ENCODE measurements around the gene PIF1.

The PIF1 gene, protein sequence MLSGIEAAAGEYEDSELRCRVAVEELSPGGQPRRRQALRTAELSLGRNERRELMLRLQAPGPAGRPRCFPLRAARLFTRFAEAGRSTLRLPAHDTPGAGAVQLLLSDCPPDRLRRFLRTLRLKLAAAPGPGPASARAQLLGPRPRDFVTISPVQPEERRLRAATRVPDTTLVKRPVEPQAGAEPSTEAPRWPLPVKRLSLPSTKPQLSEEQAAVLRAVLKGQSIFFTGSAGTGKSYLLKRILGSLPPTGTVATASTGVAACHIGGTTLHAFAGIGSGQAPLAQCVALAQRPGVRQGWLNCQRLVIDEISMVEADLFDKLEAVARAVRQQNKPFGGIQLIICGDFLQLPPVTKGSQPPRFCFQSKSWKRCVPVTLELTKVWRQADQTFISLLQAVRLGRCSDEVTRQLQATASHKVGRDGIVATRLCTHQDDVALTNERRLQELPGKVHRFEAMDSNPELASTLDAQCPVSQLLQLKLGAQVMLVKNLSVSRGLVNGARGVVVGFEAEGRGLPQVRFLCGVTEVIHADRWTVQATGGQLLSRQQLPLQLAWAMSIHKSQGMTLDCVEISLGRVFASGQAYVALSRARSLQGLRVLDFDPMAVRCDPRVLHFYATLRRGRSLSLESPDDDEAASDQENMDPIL

DNA sequence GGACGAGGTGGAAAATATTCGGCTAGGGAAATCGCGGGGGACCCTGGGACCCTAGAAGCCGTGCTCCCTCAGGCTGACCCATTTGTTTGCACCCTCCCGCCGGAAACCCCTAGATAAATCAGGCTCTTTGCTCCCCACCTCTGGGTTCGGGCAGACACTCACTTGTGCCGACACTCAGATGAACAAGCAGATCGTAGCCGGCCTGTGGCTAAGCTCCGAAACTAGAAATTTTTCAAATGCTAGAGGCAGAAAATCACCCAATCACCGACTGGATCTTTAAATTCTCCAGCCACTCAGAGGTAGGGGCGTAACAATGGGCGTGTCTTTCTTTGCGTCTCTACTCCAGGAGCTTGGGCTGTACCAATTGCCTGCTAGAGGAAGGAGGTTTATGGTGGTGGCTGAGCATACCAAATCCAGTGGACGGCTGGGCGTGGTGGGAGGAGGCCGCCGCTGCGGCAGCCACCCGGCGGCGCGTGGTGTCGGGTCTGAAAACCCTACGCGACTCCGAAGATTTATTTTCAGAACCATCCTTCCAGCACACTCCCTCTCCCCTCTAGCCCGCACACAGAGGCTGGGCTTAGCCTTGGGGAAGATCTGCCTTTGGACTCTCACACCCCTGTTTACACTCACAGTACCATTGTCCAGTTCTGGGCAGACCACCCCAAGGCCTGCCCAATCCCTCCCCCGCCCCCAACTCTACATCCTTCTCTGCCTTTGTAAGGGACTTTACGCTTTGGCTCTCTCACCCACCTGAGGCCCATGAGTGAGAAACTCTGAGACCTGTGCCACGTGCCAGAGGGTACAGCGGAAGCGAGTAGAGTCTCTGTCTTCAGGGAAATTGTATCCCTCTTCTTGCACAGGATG, at the start of gene PIF1:
Gene PIF1 (minus strand): TSS at position 217 of the 864 bp plus-strand sequence. CDS start 1,312 bp downstream, outside the sequence.
- TF ChIP-seq SUZ12 (IDR thresholded peaks at IDR 0.05; ENCODE audit: extremely low read depth, insufficient read depth, insufficient read length) (no peak), YY1 (IDR thresholded peaks at IDR 0.05; ENCODE audit: insufficient read depth, insufficient read length) (no peak), ZNF274 (IDR thresholded peaks at IDR 0.05; ENCODE audit: low read depth, low read length) (no peak)
- H3K9me3 ChIP-seq (ENCODE audit: insufficient read depth, low read length) = no peaks in the 10 kb centered on the region
- peak within 1 kb of the TSS; percentile 94 for H3K9ac ChIP-seq (ENCODE audit: insufficient read length, low read depth)
- peaks cover 14% of the 10 kb centered on the region for H3K4me1 ChIP-seq (ENCODE audit: insufficient read depth, insufficient read length)
- no peaks in the 10 kb centered on the region for H3K27me3 ChIP-seq (ENCODE audit: insufficient read depth, insufficient read length)
- peak within 1 kb of the TSS; percentile 86 for H3K4me3 ChIP-seq (ENCODE audit: insufficient read length, low read depth)
- H3K36me3 ChIP-seq (ENCODE audit: insufficient read depth, insufficient read length, low read length) = peaks cover 39% of the 10 kb centered on the region
- DNase-seq (ENCODE audit: low read depth, low spot score) = peak; percentile 99

- H3K4me3 ChIP-seq (ENCODE audit: insufficient read length, low read depth) = no peak overlapping the region
- no peaks in the 10 kb centered on the region for H3K9me3 ChIP-seq (ENCODE audit: insufficient read depth, low read length)
- no peaks in the 10 kb centered on the region for H3K27me3 ChIP-seq (ENCODE audit: insufficient read depth, insufficient read length)
- peaks cover 24% of the 10 kb centered on the region for H3K36me3 ChIP-seq (ENCODE audit: insufficient read depth, insufficient read length, low read length)
- no peak for TF ChIP-seq SUZ12 (IDR thresholded peaks at IDR 0.05; ENCODE audit: extremely low read depth, insufficient read depth, insufficient read length)
- TF ChIP-seq ZNF274 (IDR thresholded peaks at IDR 0.05; ENCODE audit: low read depth, low read length) = no peak
- TF ChIP-seq YY1 (IDR thresholded peaks at IDR 0.05; ENCODE audit: insufficient read depth, insufficient read length) = no peak
- H3K9ac ChIP-seq (ENCODE audit: insufficient read length, low read depth) = no peak overlapping the region
- no peak for DNase-seq (ENCODE audit: low read depth, low spot score)
- peaks cover 36% of the 10 kb centered on the region for H3K4me1 ChIP-seq (ENCODE audit: insufficient read depth, insufficient read length)
Observed at GRCh38 chr15:64870353-64870752, 44.9 kb upstream of the PIF1 start.

DNA sequence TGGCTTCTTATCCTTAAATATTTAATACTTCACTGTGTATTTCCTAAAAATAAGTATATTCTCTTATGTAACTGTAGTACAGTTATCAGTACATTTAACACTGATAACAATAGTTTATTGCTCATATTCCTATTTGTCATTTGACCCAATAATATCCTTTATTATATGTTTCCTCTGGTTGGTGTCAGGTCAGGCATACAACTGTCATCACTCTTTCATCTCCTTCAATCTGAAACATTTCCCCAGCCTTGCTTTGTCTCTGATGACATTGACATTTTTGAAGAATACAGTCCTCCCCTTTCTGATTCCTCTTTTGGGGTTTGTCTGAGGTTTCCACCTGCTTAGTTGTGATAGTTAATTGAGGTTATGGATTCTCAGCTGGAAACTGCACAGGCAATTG, 44.1 kb upstream of the PIF1 start:
- Histone ChIP-seq H3K4me1 (ENCODE audit: insufficient read depth, insufficient read length) (peaks cover 31% of the 10 kb centered on the region), H3K9me3 (ENCODE audit: insufficient read depth, low read length) (no peaks in the 10 kb centered on the region), H3K9ac (ENCODE audit: insufficient read length, low read depth) (no peak overlapping the region), H3K27me3 (ENCODE audit: insufficient read depth, insufficient read length) (no peaks in the 10 kb centered on the region), H3K4me3 (ENCODE audit: insufficient read length, low read depth) (no peak overlapping the region), H3K36me3 (ENCODE audit: insufficient read depth, insufficient read length, low read length) (peaks cover 33% of the 10 kb centered on the region)
- no peak for DNase-seq (ENCODE audit: low read depth, low spot score)
- TF ChIP-seq ZNF274 (IDR thresholded peaks at IDR 0.05; ENCODE audit: low read depth, low read length) = no peak
- no peak for TF ChIP-seq SUZ12 (IDR thresholded peaks at IDR 0.05; ENCODE audit: extremely low read depth, insufficient read depth, insufficient read length)
- no peak for TF ChIP-seq YY1 (IDR thresholded peaks at IDR 0.05; ENCODE audit: insufficient read depth, insufficient read length)

DNA sequence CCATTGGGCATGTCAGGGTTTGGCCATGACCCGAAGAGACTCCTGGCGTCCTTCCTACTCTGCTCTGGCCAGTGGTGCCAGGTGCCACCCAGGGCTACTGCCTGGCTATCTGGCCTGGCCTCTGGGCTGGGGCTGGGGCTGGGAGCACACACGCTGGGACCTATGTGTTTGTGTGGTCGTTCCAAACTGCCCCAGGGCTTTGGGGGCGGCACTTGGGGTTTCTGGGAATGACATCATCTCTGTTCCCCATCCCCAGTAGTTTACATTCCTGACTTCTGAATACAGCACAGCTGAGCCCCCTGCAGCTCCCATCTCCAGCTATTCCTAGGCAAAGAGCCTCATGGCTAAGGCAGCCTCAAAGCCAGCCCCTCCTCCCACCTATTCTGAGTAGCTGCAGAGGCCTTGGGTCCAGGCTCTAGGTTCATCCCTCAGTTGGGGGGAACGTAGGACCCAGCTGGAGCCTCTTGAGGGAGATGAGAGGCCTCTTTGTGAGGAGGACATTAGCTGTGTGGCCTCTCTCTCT, 40.6 kb upstream of the PIF1 start:
- H3K27me3 ChIP-seq (ENCODE audit: insufficient read depth, insufficient read length) = no peaks in the 10 kb centered on the region
- H3K9ac ChIP-seq (ENCODE audit: insufficient read length, low read depth) = peak overlapping the region; percentile 68
- peaks cover 39% of the 10 kb centered on the region for H3K4me1 ChIP-seq (ENCODE audit: insufficient read depth, insufficient read length)
- no peak for TF ChIP-seq ZNF274 (IDR thresholded peaks at IDR 0.05; ENCODE audit: low read depth, low read length)
- TF ChIP-seq YY1 (IDR thresholded peaks at IDR 0.05; ENCODE audit: insufficient read depth, insufficient read length) = no peak
- no peak for TF ChIP-seq SUZ12 (IDR thresholded peaks at IDR 0.05; ENCODE audit: extremely low read depth, insufficient read depth, insufficient read length)
- peak; percentile 97 for DNase-seq (ENCODE audit: low read depth, low spot score)
- no peaks in the 10 kb centered on the region for H3K9me3 ChIP-seq (ENCODE audit: insufficient read depth, low read length)
- no peak overlapping the region for H3K4me3 ChIP-seq (ENCODE audit: insufficient read length, low read depth)
- peaks cover 59% of the 10 kb centered on the region for H3K36me3 ChIP-seq (ENCODE audit: insufficient read depth, insufficient read length, low read length)

DNA sequence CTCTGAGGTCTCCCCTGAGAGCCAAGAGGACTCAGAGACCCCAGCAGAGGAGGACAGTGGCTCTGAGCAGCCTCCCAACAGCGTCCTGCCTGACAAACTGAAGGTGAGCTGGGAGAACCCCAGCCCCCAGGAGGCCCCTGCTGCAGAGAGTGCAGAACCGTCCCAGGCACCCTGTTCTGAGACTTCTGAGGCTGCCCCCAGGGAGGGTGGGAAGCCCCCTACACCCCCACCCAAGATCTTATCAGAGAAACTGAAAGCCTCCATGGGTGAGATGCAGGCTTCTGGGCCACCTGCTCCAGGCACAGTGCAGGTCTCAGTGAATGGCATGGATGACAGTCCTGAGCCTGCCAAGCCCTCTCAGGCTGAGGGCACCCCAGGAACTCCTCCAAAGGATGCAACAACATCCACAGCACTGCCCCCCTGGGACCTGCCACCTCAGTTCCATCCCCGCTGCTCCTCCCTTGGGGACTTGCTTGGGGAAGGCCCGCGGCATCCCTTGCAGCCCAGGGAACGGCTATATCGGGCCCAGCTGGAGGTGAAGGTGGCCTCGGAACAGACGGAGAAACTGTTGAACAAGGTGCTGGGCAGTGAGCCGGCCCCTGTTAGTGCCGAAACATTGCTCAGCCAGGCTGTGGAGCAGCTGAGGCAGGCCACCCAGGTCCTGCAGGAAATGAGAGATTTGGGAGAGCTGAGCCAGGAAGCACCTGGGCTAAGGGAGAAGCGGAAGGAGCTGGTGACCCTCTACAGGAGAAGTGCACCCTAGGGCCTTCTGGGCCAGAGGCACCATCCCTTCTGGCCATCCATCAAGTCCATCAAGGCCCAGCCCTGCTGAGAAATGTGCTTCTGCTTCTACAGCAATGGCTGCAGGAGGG, 39.9 kb upstream of the PIF1 start:
- Histone ChIP-seq H3K4me1 (ENCODE audit: insufficient read depth, insufficient read length) (peaks cover 40% of the 10 kb centered on the region), H3K9me3 (ENCODE audit: insufficient read depth, low read length) (no peaks in the 10 kb centered on the region), H3K4me3 (ENCODE audit: insufficient read length, low read depth) (no peak overlapping the region), H3K27me3 (ENCODE audit: insufficient read depth, insufficient read length) (no peaks in the 10 kb centered on the region), H3K36me3 (ENCODE audit: insufficient read depth, insufficient read length, low read length) (peaks cover 63% of the 10 kb centered on the region), H3K9ac (ENCODE audit: insufficient read length, low read depth) (peak overlapping the region; percentile 46)
- DNase-seq (ENCODE audit: low read depth, low spot score) = no peak
- TF ChIP-seq SUZ12 (IDR thresholded peaks at IDR 0.05; ENCODE audit: extremely low read depth, insufficient read depth, insufficient read length) (no peak), YY1 (IDR thresholded peaks at IDR 0.05; ENCODE audit: insufficient read depth, insufficient read length) (no peak), ZNF274 (IDR thresholded peaks at IDR 0.05; ENCODE audit: low read depth, low read length) (no peak)

GRCh38 chr15:64864068-64864467, 38.6 kb upstream of the PIF1 start:
- no peak for DNase-seq (ENCODE audit: low read depth, low spot score)
- Histone ChIP-seq H3K36me3 (ENCODE audit: insufficient read depth, insufficient read length, low read length) (peaks cover 73% of the 10 kb centered on the region), H3K9ac (ENCODE audit: insufficient read length, low read depth) (peak overlapping the region; percentile 38), H3K27me3 (ENCODE audit: insufficient read depth, insufficient read length) (no peaks in the 10 kb centered on the region), H3K4me3 (ENCODE audit: insufficient read length, low read depth) (no peak overlapping the region), H3K4me1 (ENCODE audit: insufficient read depth, insufficient read length) (peaks cover 46% of the 10 kb centered on the region), H3K9me3 (ENCODE audit: insufficient read depth, low read length) (no peaks in the 10 kb centered on the region)
- TF ChIP-seq YY1 (IDR thresholded peaks at IDR 0.05; ENCODE audit: insufficient read depth, insufficient read length) (no peak), SUZ12 (IDR thresholded peaks at IDR 0.05; ENCODE audit: extremely low read depth, insufficient read depth, insufficient read length) (no peak), ZNF274 (IDR thresholded peaks at IDR 0.05; ENCODE audit: low read depth, low read length) (no peak)

All from NT2/D1 (cell line).